IMR-90 (cell line): Measurements from ENCODE around the gene SBF1. TPM values are rescaled to one million over a fixed set of nuclear protein-coding genes. Genes with fewer than 3 reads are reported as not detected.

Experiments
- ATAC-seq: fragments of 200-7000 bp; cut with Tn5 transposase; 2 replicates; pipeline ENCODE4 v1.9.1; 2020; ENCODE audit warnings: low read depth, mild to moderate bottlenecking, moderate library complexity
- BruUV-seq: library from RNA; stranded (reverse); fragments of 400-500 nt; replicated peaks from 2 replicates; lab custom pipeline; 2021; lab: Mats Ljungman, UMichigan
- CTCF ChIA-PET: fragments of 300-600 bp; formaldehyde crosslinking; extraction: SDS; loops from one replicate; lab custom pipeline; 2021; ENCODE audit warnings: antibody characterized with exemption; lab: Yijun Ruan, JAX
- POLR2A ChIA-PET: fragments of 300-600 bp; sonication (Branson Sonifier 250); formaldehyde crosslinking; loops from one replicate; lab custom pipeline; 2022; ENCODE audit warnings: antibody characterized with exemption; ENCODE audit not compliant: unreplicated experiment; lab: Charles Lee
- DNase-seq: peaks from one replicate; pipeline ENCODE4 v3.0.0; 2013
- H2AFZ ChIP-seq: replicated peaks from 2 replicates; pipeline ENCODE3; 2013; ENCODE audit warnings: low read length, mild to moderate bottlenecking; ENCODE audit not compliant: poor library complexity
- H2AK5ac ChIP-seq: 2 replicates; pipeline ENCODE4 v1.6.1; 2013; ENCODE audit warnings: low read depth, low read length, inconsistent platforms
- H2AK9ac ChIP-seq: replicated peaks from 2 replicates; pipeline ENCODE3; 2013; ENCODE audit warnings: mild to moderate bottlenecking, low read depth, low read length, moderate library complexity; ENCODE audit not compliant: poor library complexity
- H2BK120ac ChIP-seq: 2 replicates; pipeline ENCODE4 v1.6.1; 2013; ENCODE audit warnings: low read depth, low read length, inconsistent platforms
- H2BK15ac ChIP-seq: 3 replicates; pipeline ENCODE4 v1.6.1; 2013; ENCODE audit warnings: low read depth, low read length, inconsistent platforms
- H2BK20ac ChIP-seq: 2 replicates; pipeline ENCODE4 v1.6.1; 2013; ENCODE audit warnings: low read depth, mild to moderate bottlenecking, inconsistent platforms, low read length, moderate library complexity
- H2BK5ac ChIP-seq: 2 replicates; pipeline ENCODE4 v1.6.1; 2013; ENCODE audit warnings: mild to moderate bottlenecking, low read depth, low read length, inconsistent platforms; ENCODE audit not compliant: poor library complexity, severe bottlenecking
- H3K14ac ChIP-seq: replicated peaks from 2 replicates; pipeline ENCODE4 v1.6.1; 2013; ENCODE audit warnings: low read depth, low read length, inconsistent platforms
- H3K18ac ChIP-seq: 2 replicates; pipeline ENCODE4 v1.6.1; 2013; ENCODE audit warnings: low read depth, low read length, control low read depth
- H3K23ac ChIP-seq: 2 replicates; pipeline ENCODE4 v1.6.1; 2013; ENCODE audit warnings: low read depth, low read length, inconsistent platforms
- H3K27ac ChIP-seq: 2 replicates; pipeline ENCODE4 v1.5.1; 2013; ENCODE audit warnings: mild to moderate bottlenecking, control low read depth, low read length; ENCODE audit not compliant: insufficient read depth
- H3K27me3 ChIP-seq: 2 replicates; pipeline ENCODE4 v1.6.1; 2013; ENCODE audit warnings: low read length; ENCODE audit not compliant: control insufficient read depth, insufficient read depth
- H3K36me3 ChIP-seq: 2 replicates; pipeline ENCODE4 v1.6.1; 2013; ENCODE audit warnings: low read length, mixed read lengths; ENCODE audit not compliant: control insufficient read depth, insufficient read depth
- H3K4ac ChIP-seq: 2 replicates; pipeline ENCODE4 v1.6.1; 2013; ENCODE audit warnings: low read depth, low read length, inconsistent platforms
- H3K4me1 ChIP-seq: 2 replicates; pipeline ENCODE4 v1.6.1; 2013; ENCODE audit warnings: low read length, mixed read lengths; ENCODE audit not compliant: control insufficient read depth, insufficient read depth
- H3K4me2 ChIP-seq: 2 replicates; pipeline ENCODE4 v1.6.1; 2013; ENCODE audit warnings: low read depth, mild to moderate bottlenecking, control low read depth, low read length, moderate library complexity
- H3K4me3 ChIP-seq: 2 replicates; pipeline ENCODE4 v1.5.1; 2013; ENCODE audit warnings: low read depth, mild to moderate bottlenecking, control low read depth, low read length, moderate library complexity; ENCODE audit not compliant: insufficient read depth
- H3K56ac ChIP-seq: 2 replicates; pipeline ENCODE4 v1.6.1; 2013; ENCODE audit warnings: low read length, inconsistent platforms; ENCODE audit not compliant: insufficient read depth; ENCODE audit errors: extremely low read depth
- H3K79me1 ChIP-seq, 2 experiments: 2 replicates each; pipeline ENCODE4 v1.6.1; 2013; ENCODE audit warnings: low read length in 2 of 2, inconsistent platforms in 1 of 2, low read depth in 1 of 2
- H3K9ac ChIP-seq: 2 replicates; pipeline ENCODE4 v1.6.1; 2013; ENCODE audit warnings: low read depth, low read length, control low read depth
- H3K9me1 ChIP-seq: 2 replicates; pipeline ENCODE4 v1.6.1; 2013; ENCODE audit warnings: low read length, inconsistent platforms; ENCODE audit not compliant: insufficient read depth
- H3K9me3 ChIP-seq: 2 replicates; pipeline ENCODE4 v1.6.1; 2013; ENCODE audit warnings: low read length; ENCODE audit not compliant: control insufficient read depth, insufficient read depth
- H4K20me1 ChIP-seq: 2 replicates; pipeline ENCODE4 v1.6.1; 2013; ENCODE audit warnings: low read length, inconsistent platforms; ENCODE audit not compliant: insufficient read depth
- H4K5ac ChIP-seq: 2 replicates; pipeline ENCODE4 v1.6.1; 2013; ENCODE audit warnings: mild to moderate bottlenecking, low read depth, low read length, control low read depth
- H4K8ac ChIP-seq, 2 experiments: 2 replicates each; pipeline ENCODE4 v1.6.1; 2013; ENCODE audit warnings: low read depth in 2 of 2, low read length in 2 of 2, control low read depth in 1 of 2, inconsistent platforms in 1 of 2
- H4K91ac ChIP-seq: 2 replicates; pipeline ENCODE4 v1.6.1; 2013; ENCODE audit warnings: low read depth, low read length, inconsistent platforms; ENCODE audit not compliant: insufficient read depth
- BHLHE40 ChIP-seq: fragments of 150-350 bp; IDR thresholded peaks from 2 replicates; pipeline ENCODE4 v1.6.1; 2016; ENCODE audit warnings: mild to moderate bottlenecking, low read depth, low read length
- CEBPB ChIP-seq: IDR thresholded peaks from 2 replicates; pipeline ENCODE4 v1.6.1; 2012; ENCODE audit warnings: low read depth, low read length, improper control_type of control experiment
- CTCF ChIP-seq: conservative IDR thresholded peaks from 2 replicates; pipeline ENCODE4 v1.5.1; 2012; ENCODE audit warnings: mild to moderate bottlenecking, low read depth, low read length, improper control_type of control experiment
- ELK1 ChIP-seq: fragments of 150-350 bp; IDR thresholded peaks from 2 replicates; pipeline ENCODE4 v1.6.1; 2016; ENCODE audit warnings: low read depth, mild to moderate bottlenecking, low read length, moderate library complexity, borderline replicate concordance
- FOS ChIP-seq: fragments of 150-350 bp; IDR thresholded peaks from 2 replicates; pipeline ENCODE4 v1.6.1; 2016; ENCODE audit warnings: low read depth, low read length
- MAFK ChIP-seq: IDR thresholded peaks from 2 replicates; pipeline ENCODE4 v1.6.1; 2012; ENCODE audit warnings: low read depth, low read length, improper control_type of control experiment
- MAZ ChIP-seq: IDR thresholded peaks from 2 replicates; pipeline ENCODE4 v1.6.1; 2012; ENCODE audit warnings: low read depth, mild to moderate bottlenecking, low read length, improper control_type of control experiment, moderate library complexity, borderline replicate concordance
- MXI1 ChIP-seq: IDR thresholded peaks from 2 replicates; pipeline ENCODE4 v1.6.1; 2012; ENCODE audit warnings: low read depth, mild to moderate bottlenecking, low read length, moderate library complexity, borderline replicate concordance
- NFE2L2 ChIP-seq: fragments of 150-350 bp; IDR thresholded peaks from 2 replicates; pipeline ENCODE4 v1.6.1; 2016; ENCODE audit warnings: low read depth, mild to moderate bottlenecking, low read length
- POLR2A ChIP-seq: IDR thresholded peaks from 2 replicates; pipeline ENCODE4 v1.6.1; 2012; ENCODE audit warnings: mild to moderate bottlenecking, low read depth, low read length
- RAD21 ChIP-seq: IDR thresholded peaks from 2 replicates; pipeline ENCODE4 v1.6.1; 2012; ENCODE audit warnings: low read length, improper control_type of control experiment
- RCOR1 ChIP-seq: IDR thresholded peaks from 2 replicates; pipeline ENCODE4 v1.6.1; 2012; ENCODE audit warnings: mild to moderate bottlenecking, low read length, improper control_type of control experiment; ENCODE audit not compliant: insufficient replicate concordance
- RFX5 ChIP-seq: IDR thresholded peaks from 2 replicates; pipeline ENCODE4 v1.8.0; 2012; ENCODE audit warnings: low read depth, mild to moderate bottlenecking, low read length, moderate library complexity
- SMC3 ChIP-seq: fragments of 150-350 bp; IDR thresholded peaks from 2 replicates; pipeline ENCODE4 v1.6.1; 2016; ENCODE audit warnings: low read depth, mild to moderate bottlenecking, antibody characterized with exemption, low read length, moderate library complexity
- USF2 ChIP-seq: fragments of 150-350 bp; IDR thresholded peaks from 2 replicates; pipeline ENCODE4 v1.6.1; 2017; ENCODE audit warnings: mild to moderate bottlenecking, antibody characterized with exemption, low read length, low read depth
- WGBS, 2 experiments: methylation state at CpG; one replicate each; pipeline versions ENCODE4 v1.1.5 to v1.1.7; 2013; ENCODE audit warnings: missing lambda C conversion rate in 2 of 2; ENCODE audit not compliant: insufficient read length in 1 of 2; ENCODE audit errors: extremely low coverage in 2 of 2; 5-methylcytosine and 5-hydroxymethylcytosine counted together
- dilution Hi-C: fragments of 300-500 bp; cut with HindIII; formaldehyde crosslinking; loops from one replicate; pipeline ENCODE4 v1.14.3; 2018; ENCODE audit warnings: low sequenced_read_pairs; ENCODE audit not compliant: unreplicated experiment
- in situ Hi-C: fragments of 300-500 bp; cut with MboI; formaldehyde crosslinking; loops from 3 replicates; pipeline ENCODE4 v1.14.3; 2019; ENCODE audit warnings: low sequenced_read_pairs, inconsistent platforms, mixed read lengths
- intact Hi-C: fragments of 100-400 bp; cut with micrococcal nuclease; formaldehyde crosslinking; loops from 2 replicates; pipeline ENCODE4 v1.10.0; 2022
- polyA plus RNA-seq, 3 experiments: library from polyadenylated mRNA; depleted of rRNA; stranded (reverse); fragments of >200 nt; gene quantifications; 2 replicates each; pipeline ENCODE4 v1.2.3, GENCODE V29; 2012; ENCODE audit warnings: low replicate concordance in 1 of 3
- total RNA-seq: library from RNA; depleted of rRNA; stranded (reverse); fragments of >200 nt; gene quantifications from 2 replicates; pipeline ENCODE4 v1.2.3, GENCODE V29; 2012

Gene SBF1
- total and polyA plus RNA-seq, 2 of the 4 experiments (the other 2 are of a cell fraction): 21.5 to 33.2 TPM

- H2BK20ac ChIP-seq: no peak overlapping the region
- no peak overlapping the region for H3K4me2 ChIP-seq
- H3K18ac ChIP-seq: no peak overlapping the region
- in situ Hi-C loops: no loop called here
- no peaks in the 10 kb centered on the region for H3K9me3 ChIP-seq
- no peak overlapping the region for H4K8ac ChIP-seq
- intact Hi-C loops: no loop called here
- peaks cover 8% of the 10 kb centered on the region; the same call in 1 of the 2 replicates for H4K20me1 ChIP-seq
- no TSS peak for BruUV-seq
- H3K56ac ChIP-seq: no peak overlapping the region
- H3K23ac ChIP-seq: no peak overlapping the region
- peaks cover 91% of the 10 kb centered on the region for H3K36me3 ChIP-seq
- H3K4me3 ChIP-seq: no peak overlapping the region
- 100% methylated on average over 3 of the region's 17 CpGs; no CpG with 5 or more reads in 1 of the 2 experiments for WGBS, 2 experiments
- ATAC-seq (no peak), DNase-seq (no peak)
- dilution Hi-C loops: no loop called here
- no peak overlapping the region for H2BK120ac ChIP-seq
- H3K14ac ChIP-seq: no peak overlapping the region
- H3K27me3 ChIP-seq: no peaks in the 10 kb centered on the region
- no peak overlapping the region for H3K9ac ChIP-seq
- H3K4ac ChIP-seq: no peak overlapping the region
- H4K5ac ChIP-seq: no peak overlapping the region
- no peak overlapping the region for H2BK15ac ChIP-seq
- H2BK5ac ChIP-seq: no peak overlapping the region
- H4K91ac ChIP-seq: no peak overlapping the region
- H3K27ac ChIP-seq: no peak overlapping the region
- TF ChIP-seq NFE2L2 (no peak), CEBPB (no peak), RCOR1 (no peak), CTCF (no peak), MAZ (no peak), MAFK (no peak), USF2 (no peak), RFX5 (no peak), SMC3 (no peak), FOS (no peak), BHLHE40 (no peak), ELK1 (no peak), POLR2A (no peak), RAD21 (no peak), MXI1 (no peak)
- no peaks in the 10 kb centered on the region for H3K4me1 ChIP-seq
- no peak overlapping the region for H2AK9ac ChIP-seq
- H3K9me1 ChIP-seq: no peaks in the 10 kb centered on the region
- no peaks in the 10 kb centered on the region for H3K79me1 ChIP-seq
- CTCF ChIA-PET: no interaction called here
- POLR2A ChIA-PET: no interaction called here
- H2AFZ ChIP-seq: no peak overlapping the region
- H2AK5ac ChIP-seq: no peak overlapping the region
Measured at GRCh38 chr22:50460938-50461337, 13.9 kb downstream of the SBF1 start.
